ENCODE results near the gene MET.
"Not testable (repeated sequence)": the region's sequence is repeated elsewhere in the genome, so short reads cannot be mapped to it uniquely, and the experiment has no call there.

The MET gene

GRCh38 chr7:116812860-116813259 lies 140.9 kb downstream of the MET start:
- no peak for DNase-seq

DNA sequence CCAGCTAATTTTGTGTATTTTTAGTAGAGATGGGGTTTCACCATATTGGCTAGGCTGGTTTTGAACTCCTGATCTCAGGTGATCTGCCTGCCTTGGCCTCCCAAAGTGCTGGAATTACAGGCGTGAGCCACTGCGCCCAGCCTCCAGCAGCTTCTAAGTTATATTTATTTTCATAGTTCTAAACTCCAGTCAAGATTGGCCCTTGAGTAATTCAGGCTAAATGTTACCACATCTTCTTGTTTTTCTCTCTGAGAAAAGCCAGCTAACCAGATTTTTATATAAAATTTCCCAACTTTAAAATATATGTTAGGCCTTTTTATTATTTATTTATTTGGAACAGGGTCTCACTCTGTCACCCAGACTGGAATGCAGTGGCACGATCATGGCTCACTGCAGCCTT lies 141.4 kb downstream of the MET start:
- not testable (repeated sequence) for DNase-seq

GRCh38 chr7:116815041-116815440 lies 143.0 kb downstream of the MET start:
- no peak for DNase-seq

- no peak for DNase-seq
Measured at GRCh38 chr7:116820149-116820548, 148.2 kb downstream of the MET start.

DNA sequence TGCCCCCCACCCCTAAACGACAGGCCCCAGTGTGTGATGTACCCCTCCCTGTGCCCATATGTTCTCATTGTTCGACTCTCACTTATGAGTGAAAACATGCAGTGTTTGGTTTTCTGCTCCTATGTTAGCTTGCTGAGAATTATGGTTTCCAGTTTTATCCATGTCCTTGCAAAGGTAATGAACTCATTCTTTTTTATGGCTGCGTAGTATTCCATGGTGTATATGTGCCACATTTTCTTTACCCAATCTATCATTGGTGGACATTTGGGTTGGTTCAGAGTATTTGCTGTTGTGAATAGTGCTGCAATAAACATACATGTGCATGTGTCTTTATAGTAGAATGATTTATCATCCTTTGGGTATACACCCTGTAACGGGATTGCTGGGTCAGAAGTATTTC lies 149.7 kb downstream of the MET start:
- DNase-seq, result not testable (repeated sequence)

GRCh38 chr7:116824449-116824848 lies 152.5 kb downstream of the MET start:
- DNase-seq, result no peak

DNA sequence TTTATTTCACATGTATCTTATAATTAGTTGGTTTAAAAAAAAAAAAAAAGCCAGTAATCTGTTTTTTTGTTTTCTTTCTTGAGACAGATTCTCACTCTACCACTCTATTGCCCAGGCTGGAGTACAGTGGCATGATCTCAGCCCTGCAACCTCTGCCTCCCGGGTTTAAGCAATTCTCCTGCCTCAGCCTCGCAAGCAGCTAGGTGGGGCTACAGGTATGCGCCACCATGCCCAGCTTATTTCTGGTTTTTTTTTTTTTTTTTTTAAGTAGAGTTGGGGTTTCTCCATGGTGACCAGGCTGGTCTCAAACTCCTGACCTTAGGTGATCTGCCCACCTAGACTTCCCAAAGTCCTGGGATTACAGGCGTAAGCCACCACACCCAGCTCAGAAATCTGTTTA lies 156.3 kb downstream of the MET start:
- no peak for DNase-seq

DNA sequence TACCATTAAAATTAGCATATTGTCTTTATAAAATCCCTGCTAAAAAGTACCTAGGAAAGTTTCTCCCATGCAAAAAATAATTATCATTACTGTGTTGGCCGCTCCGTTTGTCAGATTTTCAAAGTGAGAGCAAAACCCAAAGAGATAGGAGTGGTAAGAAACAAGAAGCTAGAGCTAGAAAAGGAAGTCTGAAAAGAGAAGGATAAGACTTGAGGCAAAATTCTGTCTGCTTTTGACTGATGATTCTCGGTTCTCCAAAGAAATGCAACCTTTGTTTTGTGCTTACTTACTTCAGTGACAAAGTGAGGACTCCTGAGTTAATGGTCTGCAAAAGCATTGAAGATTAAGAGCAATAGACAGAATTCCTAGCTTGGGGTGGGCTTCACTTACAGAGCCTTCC lies 157.0 kb downstream of the MET start:
- no peak for DNase-seq

GRCh38 chr7:116829493-116829892 lies 157.5 kb downstream of the MET start:
- DNase-seq, result no peak

GRCh38 chr7:116832692-116833091 lies 160.7 kb downstream of the MET start:
- DNase-seq, result no peak

- DNase-seq, result no peak
Measured at GRCh38 chr7:116834815-116835504, 163.0 kb downstream of the MET start.

- no peak for DNase-seq
Measured at GRCh38 chr7:116836048-116836447, 164.1 kb downstream of the MET start.

- DNase-seq, result no peak
Measured at GRCh38 chr7:116836911-116837310, 164.9 kb downstream of the MET start.

DNA sequence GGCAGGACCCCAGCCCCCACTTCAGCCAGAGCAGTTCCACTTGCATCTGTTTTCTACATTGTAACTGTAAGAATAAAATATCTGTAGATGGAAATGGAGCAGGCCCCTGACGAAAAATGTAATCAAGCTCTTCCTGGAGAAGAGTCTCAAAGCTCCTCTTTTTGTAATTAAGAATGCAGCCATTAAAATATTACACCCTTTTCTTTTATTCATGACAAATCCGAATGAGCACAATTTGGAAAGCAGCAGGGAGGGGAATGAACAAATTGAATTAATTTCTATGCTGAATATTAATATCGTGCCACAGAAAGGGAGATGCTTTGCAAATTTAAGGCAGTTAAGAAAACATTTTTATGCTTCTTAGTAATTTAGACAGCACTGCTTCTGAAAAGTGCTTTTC lies 165.6 kb downstream of the MET start:
- DNase-seq, result no peak

DNA sequence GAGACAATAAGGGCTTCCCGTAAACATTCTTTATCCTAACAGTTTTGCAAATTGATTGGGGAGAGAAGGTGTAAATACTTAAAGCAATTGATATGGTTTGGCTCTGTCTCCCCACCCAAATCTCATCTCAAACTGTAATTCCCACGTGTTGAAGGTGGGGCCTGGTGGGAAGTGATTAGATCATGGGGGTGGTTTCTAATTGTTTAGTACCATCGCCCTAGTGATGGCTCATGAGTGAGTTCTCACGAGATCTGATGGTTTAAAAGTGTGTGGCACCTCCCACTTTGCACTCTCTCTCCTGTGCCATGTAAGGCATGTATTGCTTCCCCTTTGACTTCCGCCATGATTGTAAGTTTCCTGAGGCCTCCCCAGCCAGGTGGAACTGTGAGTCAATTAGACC lies 168.3 kb downstream of the MET start:
- no peak for DNase-seq

DNA sequence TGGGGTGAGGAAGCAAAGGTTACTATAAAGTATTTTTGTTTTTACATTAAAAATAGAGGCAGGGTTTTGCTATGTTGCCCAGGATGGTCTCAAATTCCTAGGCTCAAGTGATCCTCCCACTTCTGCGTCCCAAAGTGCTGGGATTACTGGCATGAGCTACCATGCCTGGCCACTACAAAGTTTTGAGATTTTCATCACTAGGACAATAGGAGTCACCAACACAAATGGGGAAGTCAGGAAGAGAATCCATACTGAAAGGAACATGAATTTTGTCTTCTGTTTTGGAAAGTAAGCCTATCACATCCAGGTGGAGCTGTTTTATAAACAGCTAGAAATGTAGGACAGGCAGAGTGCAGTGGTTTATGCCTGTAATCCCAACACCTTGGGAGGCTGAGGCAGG lies 170.4 kb downstream of the MET start:
- DNase-seq, result no peak

- DNase-seq, result no peak
Measured at GRCh38 chr7:116843378-116843777, 171.4 kb downstream of the MET start.
